Activated CD4-positive, CD25-positive, alpha-beta regulatory T cell treated with anti-CD3 and anti-CD28 coated beads, Interleukin-2, amount 50 U/mL, for 16 hours (primary cell): ENCODE results near the gene RPGR.

ENCODE experiments used
- DNase-seq: peaks from one replicate; pipeline ENCODE4 v3.0.0-alpha.2; 2020; ENCODE audit warnings: low read depth, low spot score

Gene RPGR

GRCh38 chrX:38327007-38327774 lies at the start of gene RPGR:
Gene RPGR, minus strand, starts transcription at chrX:38327509. Its CDS starts 142 bp downstream, at chrX:38327367.
- DNase-seq: peak; percentile 75

GRCh38 chrX:38376747-38377146 lies 49.4 kb upstream of the RPGR start:
- no peak for DNase-seq

GRCh38 chrX:38375891-38376290 lies 48.6 kb upstream of the RPGR start:
- no peak for DNase-seq

GRCh38 chrX:38374431-38374830 lies 47.1 kb upstream of the RPGR start:
- no peak for DNase-seq

- DNase-seq: no peak
These were observed 44.3 kb upstream of the RPGR start for GRCh38 chrX:38371641-38372040.

GRCh38 chrX:38368774-38369173 lies 41.5 kb upstream of the RPGR start:
- DNase-seq: no peak

- no peak for DNase-seq
These were observed 38.6 kb upstream of the RPGR start for GRCh38 chrX:38365954-38366353.

GRCh38 chrX:38363046-38363445 lies 35.7 kb upstream of the RPGR start:
- no peak for DNase-seq

GRCh38 chrX:38357747-38358673 lies 30.7 kb upstream of the RPGR start:
- no peak for DNase-seq

GRCh38 chrX:38356401-38356800 lies 29.1 kb upstream of the RPGR start:
- DNase-seq: no peak

GRCh38 chrX:38352362-38352761 lies 25.1 kb upstream of the RPGR start, which contains the start of gene OTC:
Gene OTC, plus strand, starts transcription at chrX:38352604. Its CDS starts 93 bp downstream, at chrX:38352697.
- DNase-seq: no peak

GRCh38 chrX:38351346-38351745 lies 24.0 kb upstream of the RPGR start:
- DNase-seq: no peak

GRCh38 chrX:38347136-38347535 lies 19.8 kb upstream of the RPGR start:
- DNase-seq: no peak

- DNase-seq: no peak
These were observed 18.8 kb upstream of the RPGR start for GRCh38 chrX:38346150-38346549.

- no peak for DNase-seq
These were observed 15.8 kb upstream of the RPGR start for GRCh38 chrX:38342853-38343778.

- no peak for DNase-seq
These were observed 14.1 kb upstream of the RPGR start for GRCh38 chrX:38341442-38341841.

- no peak for DNase-seq
These were observed 9.4 kb upstream of the RPGR start for GRCh38 chrX:38336538-38337240.

GRCh38 chrX:38335382-38335781 lies 8.1 kb upstream of the RPGR start:
- DNase-seq: no peak

- no peak for DNase-seq
These were observed 5.2 kb upstream of the RPGR start for GRCh38 chrX:38332505-38332904.

- no peak for DNase-seq
These were observed 419 bp upstream of the RPGR start for GRCh38 chrX:38327775-38328081.

GRCh38 chrX:38326086-38326485 lies 1.2 kb downstream of the RPGR start:
- no peak for DNase-seq
